NCI-H128 (cell line): ENCODE results near the gene C5AR2.
"Not testable (repeated sequence)": the region's sequence is repeated elsewhere in the genome, so short reads cannot be mapped to it uniquely, and the experiment has no call there.

Source experiments
- DNase-seq: peaks from one replicate; lab custom pipeline; 2025; ENCODE audit not compliant: unreplicated experiment; lab: John Stamatoyannopoulos, UW

C5AR2 gene

DNA sequence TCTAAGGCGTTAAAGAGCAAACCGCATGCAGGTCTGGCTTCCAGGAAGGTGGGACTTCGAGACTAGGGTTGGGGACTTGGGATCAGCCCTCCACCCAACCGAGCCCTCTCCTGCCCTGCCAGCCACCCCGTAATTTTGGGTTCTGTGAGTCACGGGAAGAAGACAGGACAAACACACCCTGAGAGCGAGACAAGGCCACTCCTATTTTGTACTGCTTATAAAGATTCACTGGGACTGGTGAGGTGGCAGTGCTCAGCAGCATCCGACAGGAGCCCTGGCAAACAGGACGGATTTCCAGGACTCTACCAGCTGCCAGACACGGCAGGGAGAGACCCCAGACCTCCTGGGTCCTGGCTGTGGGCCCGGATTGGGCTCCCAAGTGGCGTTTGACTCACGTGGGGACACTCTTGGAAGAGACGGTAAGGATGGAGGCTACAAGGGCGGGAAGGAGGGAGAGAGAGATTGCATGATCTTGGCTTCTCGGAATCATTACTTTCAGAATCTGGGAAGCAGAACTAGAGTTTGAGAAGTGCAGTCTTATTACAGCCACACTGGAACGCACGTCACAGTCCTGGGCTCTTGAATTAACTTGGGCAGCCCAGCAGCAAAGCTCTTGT is at the start of gene C5AR2:
C5AR2 (plus strand) TSS at position 245 of the 617 bp plus-strand sequence. CDS start 8,625 bp downstream, outside the sequence.
- no peak for DNase-seq

DNA sequence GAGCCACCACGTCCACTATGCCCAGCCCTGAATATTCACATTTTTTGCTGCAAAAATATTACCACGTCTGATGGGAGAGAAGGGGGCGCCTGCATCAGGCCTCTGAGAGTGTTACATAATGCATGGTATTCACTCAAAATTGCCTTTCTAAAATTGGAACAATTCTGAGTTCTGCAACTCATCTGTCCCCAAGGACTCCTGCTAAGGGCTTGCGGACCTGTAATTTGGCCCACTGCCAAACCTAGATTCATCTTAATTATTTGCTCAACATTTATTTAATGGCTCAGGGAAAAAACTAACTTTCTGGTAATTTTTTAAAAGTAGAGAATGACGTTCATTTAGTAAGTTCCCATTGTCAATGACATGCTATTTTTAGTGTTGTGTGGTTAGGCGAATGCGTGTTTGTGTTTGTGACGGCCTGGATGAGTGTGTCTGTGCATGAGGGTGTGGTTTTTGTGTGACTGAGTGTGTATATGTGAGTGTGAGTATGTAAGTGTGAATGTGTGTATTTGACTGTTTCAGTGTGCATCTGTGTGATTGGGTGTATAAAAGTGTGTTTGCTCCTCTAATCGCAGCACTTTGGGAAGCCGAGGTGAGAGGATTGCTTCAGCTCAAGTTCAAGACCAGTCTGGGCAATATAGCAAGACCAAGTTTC is 48.4 kb upstream of the C5AR2 start:
- DNase-seq: no peak

DNA sequence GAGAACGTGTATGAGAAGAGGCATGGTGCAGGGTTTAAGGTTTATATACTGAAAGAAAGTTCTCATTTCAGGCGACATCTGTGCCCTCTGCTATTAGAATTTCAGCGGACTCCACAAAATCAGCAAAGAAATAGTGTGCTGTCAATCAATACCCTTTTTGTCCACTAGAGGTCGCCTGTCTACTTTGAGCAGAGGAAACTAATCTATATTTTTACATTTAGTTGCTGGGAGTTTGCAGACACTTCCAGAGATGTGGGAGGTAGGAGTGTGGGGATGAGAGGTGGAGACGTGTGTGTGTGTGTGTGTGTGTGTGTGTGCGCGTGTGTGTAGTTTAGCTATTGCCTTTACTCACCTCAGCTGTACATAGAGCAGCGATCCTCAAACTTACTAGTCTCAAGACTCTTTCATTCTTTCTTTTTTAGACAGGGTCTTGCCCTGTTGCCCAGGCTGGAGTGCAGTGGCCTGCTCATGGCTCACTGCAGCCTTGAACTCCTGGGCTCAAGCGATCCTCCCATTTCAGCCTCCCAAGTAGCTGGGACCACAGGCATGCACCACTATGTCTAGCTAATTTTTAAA is 47.6 kb upstream of the C5AR2 start:
- DNase-seq: peak; percentile 5

DNA sequence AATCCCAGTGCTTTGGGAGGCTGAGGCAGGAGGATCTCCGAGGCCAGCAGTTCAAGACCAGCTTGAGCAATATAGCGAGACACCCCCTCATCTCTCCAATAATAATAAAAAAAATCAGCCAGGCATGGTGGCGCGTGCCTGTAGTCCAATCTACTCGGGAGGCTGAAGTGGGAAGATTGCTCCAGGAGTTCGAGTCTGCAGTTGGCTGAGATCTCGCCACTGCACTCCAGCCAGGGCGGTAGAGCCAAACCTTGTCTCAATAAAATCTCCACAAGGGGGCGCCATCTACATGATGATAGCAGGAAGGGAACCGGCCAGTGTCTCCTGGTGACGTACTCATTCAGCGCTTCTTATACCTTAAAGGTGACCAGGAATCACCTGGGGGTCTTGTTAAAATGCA is 35.9 kb upstream of the C5AR2 start:
- DNase-seq: peak; percentile 90

DNA sequence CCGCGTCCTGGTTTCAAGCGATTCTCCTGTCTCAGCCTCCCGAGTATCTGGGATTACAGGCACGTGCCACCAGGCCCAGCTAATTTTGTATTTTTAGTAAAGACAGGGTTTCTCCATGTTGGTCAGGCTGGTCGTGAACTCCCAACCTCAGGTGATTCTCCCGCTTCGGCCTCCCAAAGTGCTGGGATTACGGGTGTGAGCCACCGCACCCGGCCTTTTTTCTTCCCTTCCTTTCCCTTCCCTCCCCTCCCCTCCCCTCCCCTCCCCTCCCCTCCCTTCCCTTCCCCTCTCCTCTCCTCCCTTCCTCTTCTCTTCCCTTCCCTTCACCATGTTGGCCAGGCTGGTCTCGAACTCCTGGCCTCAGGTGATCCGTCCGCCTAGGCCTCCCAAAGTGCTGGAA is 31.1 kb upstream of the C5AR2 start:
- not testable (repeated sequence) for DNase-seq

DNA sequence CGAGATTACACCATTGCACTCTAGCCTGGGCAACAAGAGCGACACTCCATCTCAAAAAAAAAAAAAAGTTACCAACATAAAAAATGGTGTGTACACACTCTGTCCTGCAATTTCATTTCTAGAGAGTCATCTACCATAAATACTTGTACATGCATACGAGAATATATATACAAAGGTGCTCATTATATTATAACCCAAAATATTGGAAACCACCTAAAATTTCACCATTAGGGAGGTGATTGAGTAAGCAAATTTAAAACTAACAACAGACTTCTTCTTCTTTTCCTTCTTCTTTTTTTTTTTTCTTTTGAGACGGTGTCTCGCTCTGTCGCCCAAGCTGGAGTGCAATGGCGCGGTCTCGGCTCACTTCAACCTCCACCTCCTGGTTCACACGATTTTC is 29.7 kb upstream of the C5AR2 start:
- DNase-seq: no peak

DNA sequence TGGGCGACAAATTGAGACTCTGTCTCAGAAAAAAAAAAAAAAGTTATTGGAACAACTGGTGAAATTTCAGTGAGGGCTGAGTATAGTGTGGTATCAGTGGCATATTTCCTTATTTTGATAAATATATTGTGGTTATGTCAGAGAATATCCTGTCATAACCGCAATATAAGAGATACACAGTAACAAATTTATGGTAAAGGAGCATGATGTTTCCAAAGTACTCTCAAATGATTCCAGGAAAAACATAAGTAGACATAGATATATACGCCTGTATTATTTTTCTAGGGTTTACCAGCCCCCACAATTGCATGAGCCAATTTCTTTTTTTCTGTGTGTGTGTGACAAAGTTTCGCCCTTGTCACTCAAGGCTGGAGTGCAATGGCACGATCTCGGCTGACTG is 28.0 kb upstream of the C5AR2 start:
- no peak for DNase-seq

DNA sequence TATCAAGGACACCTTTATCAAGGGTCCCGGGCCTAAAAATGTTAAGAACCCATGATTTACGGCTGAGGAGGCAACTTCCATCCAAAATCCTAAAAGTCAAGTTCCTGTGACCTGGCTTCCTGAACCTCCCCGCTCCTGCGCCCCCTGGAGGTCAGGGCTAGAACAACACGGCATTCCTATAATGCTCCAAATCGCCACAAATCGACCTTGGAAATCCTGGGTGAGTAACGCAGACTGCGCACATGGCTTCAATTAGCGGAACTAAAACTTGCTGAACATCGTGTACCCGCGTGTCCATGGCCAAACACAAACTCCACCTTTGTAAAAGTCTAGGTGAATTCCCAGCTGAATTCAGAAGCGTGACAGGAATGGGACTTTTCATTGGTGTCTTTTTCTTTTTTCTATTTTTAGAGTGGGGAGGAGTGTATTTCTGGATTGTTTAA is 26.6 kb upstream of the C5AR2 start:
- peak; percentile 11 for DNase-seq

DNA sequence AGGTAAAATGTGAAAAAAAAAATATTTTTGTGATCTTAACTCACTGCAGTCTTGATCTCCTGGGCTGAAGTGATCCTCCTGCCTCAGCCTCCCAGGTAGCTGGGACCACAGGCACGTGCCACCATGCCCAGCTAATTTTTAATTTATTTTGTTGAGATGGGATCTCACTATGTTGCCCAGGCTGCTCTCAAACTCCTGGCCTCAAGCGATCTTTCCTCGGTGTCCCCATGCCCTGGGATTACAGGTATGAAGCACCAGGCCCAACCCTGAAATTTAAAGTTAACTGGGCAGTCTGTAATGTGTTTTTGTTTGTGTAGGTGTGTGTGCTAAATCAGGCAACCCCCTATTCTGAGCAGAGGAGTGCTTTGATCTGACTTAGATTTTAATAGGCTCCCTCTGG is 25.7 kb upstream of the C5AR2 start:
- DNase-seq: no peak

DNA sequence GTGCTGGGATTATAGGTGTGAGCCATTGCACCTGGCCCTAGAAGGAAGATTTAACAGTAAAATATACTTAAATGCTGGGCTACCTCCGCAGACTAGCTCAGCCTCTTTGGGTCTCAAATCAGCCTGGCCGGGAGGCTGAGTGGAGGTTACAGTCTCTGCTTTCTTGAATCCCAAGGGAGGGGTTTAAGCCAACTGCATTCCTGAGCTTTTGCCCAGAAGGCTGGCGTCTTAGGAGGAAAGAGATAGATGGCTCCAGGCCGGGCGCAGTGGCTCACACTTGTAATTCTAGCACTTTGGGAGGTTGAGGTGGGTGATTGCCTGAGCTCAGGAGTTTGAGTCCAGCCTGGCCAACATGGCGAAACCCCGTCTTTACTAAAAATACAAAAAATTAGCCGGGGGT is 22.9 kb upstream of the C5AR2 start:
- no peak for DNase-seq

DNA sequence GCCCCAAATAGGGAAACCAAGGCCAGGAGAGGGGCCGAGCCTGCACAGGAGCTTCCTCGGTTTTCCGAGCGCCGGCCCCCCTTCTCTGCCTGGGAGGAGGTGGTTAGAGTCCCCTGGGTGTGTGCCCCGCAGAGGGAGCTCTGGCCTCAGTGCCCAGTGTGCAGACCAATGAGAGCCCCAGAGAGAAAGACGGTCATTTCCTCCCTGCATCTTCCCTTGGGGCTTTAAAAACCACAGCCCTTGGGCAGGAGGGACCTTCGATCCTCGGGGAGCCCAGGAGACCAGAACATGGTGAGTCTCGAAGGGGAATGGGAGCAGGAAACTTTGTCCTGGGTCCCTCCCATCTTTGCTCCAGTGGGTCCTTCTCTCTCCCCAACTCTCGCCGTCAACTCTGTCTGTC is 22.4 kb upstream of the C5AR2 start, which contains the start of gene C5AR1:
C5AR1 (plus strand) TSS at position 254 of the 400 bp plus-strand sequence; CDS start at position 289, 35 bp downstream.
- no peak for DNase-seq

DNA sequence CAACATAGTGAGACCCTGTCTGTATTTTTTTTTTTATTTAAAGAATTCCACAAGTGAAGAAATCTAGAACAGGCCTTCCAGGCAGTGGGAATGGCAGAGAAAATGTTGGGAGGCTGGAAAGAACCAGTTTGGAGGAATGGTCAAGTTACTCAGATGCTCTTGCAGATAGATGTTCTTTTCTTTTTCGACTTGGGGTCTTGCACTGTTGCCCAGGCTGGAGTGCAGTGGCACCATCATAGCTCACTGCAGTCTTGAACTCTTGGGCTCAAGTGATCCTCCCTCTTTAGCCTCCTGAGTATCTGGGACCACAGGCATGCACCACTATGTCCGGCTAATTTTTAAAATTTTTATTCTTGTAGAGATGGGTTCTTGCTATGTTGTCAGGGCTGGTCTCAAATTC is 21.7 kb upstream of the C5AR2 start:
- DNase-seq: no peak

DNA sequence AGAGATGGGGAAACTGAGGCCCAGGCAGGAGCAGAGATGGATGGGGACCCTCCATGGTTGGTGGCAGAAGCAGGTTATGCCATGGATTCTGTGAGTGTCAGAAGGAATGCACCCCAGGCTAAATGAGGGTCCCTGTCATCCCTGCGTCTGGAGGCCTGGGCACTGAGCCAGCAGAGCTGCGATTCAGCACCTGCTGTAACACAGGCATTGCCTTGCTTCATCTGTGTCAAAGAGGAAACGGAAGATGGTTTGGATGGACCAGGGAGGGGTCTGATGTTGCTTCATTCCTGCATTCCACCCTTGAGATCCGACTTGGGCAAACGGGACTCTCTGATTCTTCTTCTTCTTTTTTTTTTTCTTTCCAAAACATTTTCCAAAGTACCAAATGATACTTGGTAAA is 21.2 kb upstream of the C5AR2 start:
- DNase-seq: no peak

DNA sequence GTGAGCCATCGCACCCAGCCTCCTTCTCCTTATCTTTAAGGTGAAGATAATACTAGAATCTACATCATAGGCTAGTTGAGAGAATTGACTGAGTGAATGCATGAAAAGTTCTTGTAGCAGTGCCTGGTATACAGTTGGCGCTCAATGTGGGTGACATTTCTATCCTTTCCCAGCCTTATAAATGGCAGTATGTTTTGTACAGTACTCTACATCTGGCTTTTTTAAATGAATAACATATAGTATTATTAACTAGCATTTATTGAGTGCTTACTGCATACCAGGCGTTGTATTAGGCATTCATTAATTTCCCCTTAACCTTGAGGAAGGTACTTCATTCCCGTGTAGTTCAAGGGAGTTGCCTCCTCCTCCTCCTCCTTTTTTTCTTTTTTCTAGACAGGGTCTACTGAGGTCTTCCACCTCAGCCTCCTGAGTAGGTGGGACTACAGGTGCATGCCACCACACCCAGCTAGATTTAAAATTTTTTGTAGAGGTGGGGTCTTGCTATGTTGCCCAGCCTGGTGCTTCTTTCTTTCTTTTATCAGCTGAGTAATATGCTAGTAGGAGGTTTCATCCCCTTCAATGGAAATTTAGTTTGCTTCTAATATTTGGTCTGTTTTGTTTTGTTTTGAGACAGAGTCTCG is 19.5 kb upstream of the C5AR2 start:
- no peak for DNase-seq

DNA sequence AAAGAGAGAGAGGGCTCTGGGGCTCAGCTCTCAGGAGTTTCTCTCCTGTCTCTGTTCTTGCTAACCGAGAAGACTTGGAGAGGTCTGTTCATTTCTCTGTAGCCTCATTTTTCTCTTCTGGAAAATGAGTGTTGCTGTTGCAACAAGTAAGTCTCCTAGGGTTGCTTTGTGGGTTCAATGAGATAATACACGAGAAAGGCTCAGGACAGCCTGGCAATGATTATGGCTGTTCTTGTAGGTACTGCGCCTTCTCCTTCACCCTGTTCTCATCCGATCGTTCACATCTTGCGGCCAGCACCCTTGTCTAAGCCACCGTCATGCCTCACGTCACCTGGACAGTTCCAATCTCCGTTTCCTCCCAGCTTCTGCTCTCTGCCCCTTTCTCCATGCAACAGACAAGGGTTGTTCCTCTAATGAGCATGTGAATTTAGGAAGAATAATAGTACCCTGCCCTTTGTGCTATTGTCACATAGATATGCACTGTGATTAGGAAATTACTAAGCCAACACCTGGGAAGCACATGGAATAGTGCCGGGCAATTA is 18.1 kb upstream of the C5AR2 start:
- DNase-seq: no peak

DNA sequence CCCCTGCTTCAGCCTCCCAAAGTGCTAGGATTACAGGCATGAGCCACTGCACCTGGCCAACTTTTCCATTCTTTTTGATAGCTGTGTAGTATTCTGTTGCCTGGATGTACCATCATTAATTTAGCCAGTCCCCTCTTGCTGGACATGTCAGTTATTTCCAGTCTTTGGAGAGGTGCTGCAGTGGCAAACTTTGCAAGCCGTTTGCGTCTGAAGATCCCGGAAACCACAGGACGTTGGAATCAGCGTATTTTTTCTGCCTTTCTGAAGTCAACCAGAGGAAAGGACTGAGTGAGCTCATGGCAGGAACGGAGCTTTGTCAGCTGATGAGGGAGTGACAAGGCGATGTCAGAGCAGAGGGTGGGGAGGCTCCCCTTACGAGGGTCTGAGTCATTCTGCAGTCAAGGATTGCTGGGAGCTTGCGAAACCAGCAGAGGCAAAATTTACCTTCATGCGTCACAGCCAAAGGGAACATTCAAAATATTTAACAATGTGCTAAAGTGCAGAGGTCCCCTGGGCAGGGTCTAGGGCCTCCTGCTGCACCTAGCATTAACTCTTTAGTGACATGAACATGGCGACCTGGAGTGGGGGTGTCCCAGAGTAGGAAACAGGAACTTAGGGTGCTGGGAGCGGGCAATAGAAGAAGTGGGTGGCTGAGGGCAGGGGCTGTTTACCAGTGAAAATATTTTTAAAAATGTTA is 16.7 kb upstream of the C5AR2 start:
- no peak for DNase-seq

DNA sequence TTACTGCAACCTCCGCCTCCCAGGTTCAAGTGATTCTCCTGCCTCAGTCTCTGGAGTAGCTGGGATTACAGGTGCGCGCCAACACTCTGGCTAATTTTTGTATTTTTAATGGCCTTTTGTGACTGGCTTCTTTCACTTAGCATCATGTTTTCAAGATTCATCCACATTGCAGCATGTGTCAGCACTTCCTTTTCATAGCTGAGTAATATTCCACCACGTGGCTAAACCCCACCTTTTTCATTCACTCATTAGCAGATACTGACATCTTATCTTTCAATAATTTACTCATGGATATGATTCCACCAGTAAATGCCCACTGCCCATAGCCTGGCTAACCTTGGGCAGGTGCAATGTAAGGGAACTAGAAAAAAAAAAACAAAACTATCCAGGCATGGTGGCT is 15.5 kb upstream of the C5AR2 start:
- no peak for DNase-seq

DNA sequence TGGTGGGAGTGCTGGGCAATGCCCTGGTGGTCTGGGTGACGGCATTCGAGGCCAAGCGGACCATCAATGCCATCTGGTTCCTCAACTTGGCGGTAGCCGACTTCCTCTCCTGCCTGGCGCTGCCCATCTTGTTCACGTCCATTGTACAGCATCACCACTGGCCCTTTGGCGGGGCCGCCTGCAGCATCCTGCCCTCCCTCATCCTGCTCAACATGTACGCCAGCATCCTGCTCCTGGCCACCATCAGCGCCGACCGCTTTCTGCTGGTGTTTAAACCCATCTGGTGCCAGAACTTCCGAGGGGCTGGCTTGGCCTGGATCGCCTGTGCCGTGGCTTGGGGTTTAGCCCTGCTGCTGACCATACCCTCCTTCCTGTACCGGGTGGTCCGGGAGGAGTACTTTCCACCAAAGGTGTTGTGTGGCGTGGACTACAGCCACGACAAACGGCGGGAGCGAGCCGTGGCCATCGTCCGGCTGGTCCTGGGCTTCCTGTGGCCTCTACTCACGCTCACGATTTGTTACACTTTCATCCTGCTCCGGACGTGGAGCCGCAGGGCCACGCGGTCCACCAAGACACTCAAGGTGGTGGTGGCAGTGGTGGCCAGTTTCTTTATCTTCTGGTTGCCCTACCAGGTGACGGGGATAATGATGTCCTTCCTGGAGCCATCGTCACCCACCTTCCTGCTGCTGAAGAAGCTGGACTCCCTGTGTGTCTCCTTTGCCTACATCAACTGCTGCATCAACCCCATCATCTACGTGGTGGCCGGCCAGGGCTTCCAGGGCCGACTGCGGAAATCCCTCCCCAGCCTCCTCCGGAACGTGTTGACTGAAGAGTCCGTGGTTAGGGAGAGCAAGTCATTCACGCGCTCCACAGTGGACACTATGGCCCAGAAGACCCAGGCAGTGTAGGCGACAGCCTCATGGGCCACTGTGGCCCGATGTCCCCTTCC is 11.8 kb upstream of the C5AR2 start:
- DNase-seq: no peak

DNA sequence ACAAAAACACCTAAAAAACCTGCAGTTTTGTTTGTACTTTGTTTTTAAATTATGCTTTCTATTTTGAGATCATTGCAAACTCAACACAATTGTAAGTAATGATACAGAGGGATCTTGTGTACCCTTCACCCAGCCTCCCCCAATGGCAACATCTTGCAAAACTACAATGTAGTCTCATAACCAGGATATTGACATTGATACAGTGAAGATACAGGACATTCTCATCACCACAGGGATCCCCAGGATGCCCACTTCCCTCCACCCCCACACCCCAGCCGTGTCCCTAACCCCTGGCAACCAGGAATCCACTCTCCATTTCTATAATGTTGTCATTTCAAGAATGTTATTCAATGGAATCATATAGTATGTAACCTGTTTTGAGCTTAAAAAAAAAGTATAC is 10.3 kb upstream of the C5AR2 start:
- no peak for DNase-seq

DNA sequence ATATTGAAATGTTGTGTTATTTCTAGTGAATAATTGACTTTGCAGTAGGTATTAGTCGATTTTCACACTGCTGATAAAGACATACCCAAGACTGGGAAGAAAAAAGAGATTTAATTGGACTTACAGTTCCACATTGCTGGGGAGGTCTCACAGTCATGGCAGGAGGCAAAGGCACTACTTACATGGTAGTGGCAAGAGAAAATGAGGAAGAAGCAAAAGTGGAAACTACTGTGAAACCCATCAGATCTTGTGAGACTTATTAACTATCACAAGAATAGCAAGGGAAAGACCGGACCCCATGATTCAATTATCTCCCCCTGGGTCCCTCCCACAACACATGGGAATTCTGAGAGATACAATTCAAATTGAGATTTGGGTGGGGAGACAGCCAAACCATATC is 9.9 kb upstream of the C5AR2 start:
- DNase-seq: no peak
